HG02623 (cell line): ENCODE measurements around the gene KREMEN1.

ENCODE experiments used
- ATAC-seq: cut with Tn5 transposase; IDR thresholded peaks from one replicate; pipeline ENCODE4 v1.9.1; 2021; ENCODE audit warnings: moderate library complexity; ENCODE audit not compliant: unreplicated experiment

Gene KREMEN1

GRCh38 chr22:29204455-29205183 lies 131.8 kb downstream of the KREMEN1 start:
- no peak for ATAC-seq

- no peak for ATAC-seq
Observed at GRCh38 chr22:29205252-29205593, 132.4 kb downstream of the KREMEN1 start.

- ATAC-seq: no peak
Observed at GRCh38 chr22:29205594-29206371, 132.9 kb downstream of the KREMEN1 start, which contains the start of gene EMID1. Gene EMID1 (plus strand): TSS chr22:29205896. CDS start chr22:29206039, 143 bp downstream.

GRCh38 chr22:29206372-29207242 lies 133.8 kb downstream of the KREMEN1 start:
- no peak for ATAC-seq

- no peak for ATAC-seq
Observed at GRCh38 chr22:29207243-29207550, 134.4 kb downstream of the KREMEN1 start.

- ATAC-seq: no peak
Observed at GRCh38 chr22:29207562-29208501, 135.0 kb downstream of the KREMEN1 start.

GRCh38 chr22:29208502-29208862 lies 135.6 kb downstream of the KREMEN1 start:
- ATAC-seq: no peak

- ATAC-seq: no peak
Observed at GRCh38 chr22:29208879-29209623, 136.2 kb downstream of the KREMEN1 start.

- ATAC-seq: no peak
Observed at GRCh38 chr22:29209624-29209929, 136.7 kb downstream of the KREMEN1 start.

- no peak for ATAC-seq
Observed at GRCh38 chr22:29211066-29211465, 138.2 kb downstream of the KREMEN1 start.

- ATAC-seq: no peak
Observed at GRCh38 chr22:29211466-29211865, 138.6 kb downstream of the KREMEN1 start.

GRCh38 chr22:29212743-29213142 lies 139.9 kb downstream of the KREMEN1 start:
- no peak for ATAC-seq

- no peak for ATAC-seq
Observed at GRCh38 chr22:29213493-29213892, 140.7 kb downstream of the KREMEN1 start.

GRCh38 chr22:29214232-29214631 lies 141.4 kb downstream of the KREMEN1 start:
- no peak for ATAC-seq

- no peak for ATAC-seq
Observed at GRCh38 chr22:29215012-29215860, 142.4 kb downstream of the KREMEN1 start.

- no peak for ATAC-seq
Observed at GRCh38 chr22:29216011-29216872, 143.4 kb downstream of the KREMEN1 start.

GRCh38 chr22:29216873-29217666 lies 144.2 kb downstream of the KREMEN1 start:
- ATAC-seq: no peak
